ENCODE data around the gene OR1F1.

DNA sequence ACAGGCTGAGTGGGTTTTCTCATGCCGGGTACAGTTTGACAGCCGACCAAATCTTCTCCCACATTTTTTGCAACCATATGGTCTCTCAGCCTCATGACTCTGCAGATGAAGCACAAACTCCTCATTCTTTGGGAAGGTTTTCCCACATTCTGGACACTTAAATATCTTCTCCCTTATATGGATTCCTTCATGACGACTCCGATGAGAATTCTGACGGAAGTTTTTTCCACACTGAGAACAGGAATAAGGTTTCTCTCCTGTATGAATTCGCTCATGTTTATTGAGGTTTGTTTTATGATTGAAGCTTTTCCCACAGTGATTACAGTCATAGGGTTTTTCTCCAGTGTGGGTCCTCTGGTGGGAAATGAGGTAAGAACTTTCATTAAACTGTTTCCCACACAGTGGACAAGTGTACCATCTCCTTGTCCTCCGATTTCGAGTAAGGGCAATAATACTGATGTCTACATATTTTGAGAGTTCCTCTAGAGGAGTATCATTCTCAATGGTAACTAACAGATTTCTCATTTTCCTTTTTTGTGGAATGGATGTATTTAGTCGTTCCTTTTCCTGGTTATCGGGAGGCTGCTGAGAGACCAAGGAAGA lies 36.0 kb downstream of the OR1F1 start:
- TF ChIP-seq, protein P1, sequence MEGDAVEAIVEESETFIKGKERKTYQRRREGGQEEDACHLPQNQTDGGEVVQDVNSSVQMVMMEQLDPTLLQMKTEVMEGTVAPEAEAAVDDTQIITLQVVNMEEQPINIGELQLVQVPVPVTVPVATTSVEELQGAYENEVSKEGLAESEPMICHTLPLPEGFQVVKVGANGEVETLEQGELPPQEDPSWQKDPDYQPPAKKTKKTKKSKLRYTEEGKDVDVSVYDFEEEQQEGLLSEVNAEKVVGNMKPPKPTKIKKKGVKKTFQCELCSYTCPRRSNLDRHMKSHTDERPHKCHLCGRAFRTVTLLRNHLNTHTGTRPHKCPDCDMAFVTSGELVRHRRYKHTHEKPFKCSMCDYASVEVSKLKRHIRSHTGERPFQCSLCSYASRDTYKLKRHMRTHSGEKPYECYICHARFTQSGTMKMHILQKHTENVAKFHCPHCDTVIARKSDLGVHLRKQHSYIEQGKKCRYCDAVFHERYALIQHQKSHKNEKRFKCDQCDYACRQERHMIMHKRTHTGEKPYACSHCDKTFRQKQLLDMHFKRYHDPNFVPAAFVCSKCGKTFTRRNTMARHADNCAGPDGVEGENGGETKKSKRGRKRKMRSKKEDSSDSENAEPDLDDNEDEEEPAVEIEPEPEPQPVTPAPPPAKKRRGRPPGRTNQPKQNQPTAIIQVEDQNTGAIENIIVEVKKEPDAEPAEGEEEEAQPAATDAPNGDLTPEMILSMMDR (IDR thresholded peaks at IDR 0.05): no peak
- no peak for TF ChIP-seq POLR2A (IDR thresholded peaks at IDR 0.05)
